ENCODE results near the gene SEPTIN14. TPM values are rescaled to one million over a fixed set of nuclear protein-coding genes. Genes with fewer than 3 reads are reported as not detected.
"Not testable (repeated sequence)": the region's sequence is repeated elsewhere in the genome, so short reads cannot be mapped to it uniquely, and the experiment has no call there.

Gene SEPTIN14
- total RNA-seq, 1 donor from 2014 or later, result 0.07 TPM

DNA sequence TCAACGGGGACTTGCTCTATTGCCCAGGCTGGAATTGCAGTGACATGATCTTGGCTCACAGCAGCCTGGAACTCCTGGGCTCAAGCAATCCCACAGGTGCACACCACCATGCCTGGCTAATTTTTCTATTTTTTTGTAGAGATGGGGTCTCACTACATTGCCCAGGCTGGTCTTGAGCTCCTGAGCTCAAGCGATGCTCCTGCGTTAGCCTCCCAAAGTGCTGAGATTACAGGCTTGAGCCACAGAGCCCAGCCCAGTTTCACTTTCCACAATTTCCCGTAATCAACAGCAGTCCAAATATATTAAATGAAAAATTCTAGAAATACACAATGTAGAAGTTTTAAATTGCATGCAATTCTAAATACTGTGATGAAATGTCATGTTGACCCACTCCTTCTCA, 24.0 kb downstream of the SEPTIN14 start:
- H3K4me3 Mint-ChIP-seq, result no peak overlapping the region
- H3K9me3 Mint-ChIP-seq, result peaks cover 24% of the 10 kb centered on the region
- H3K36me3 Mint-ChIP-seq, result no peaks in the 10 kb centered on the region
- no peak for TF ChIP-seq CTCF (IDR thresholded peaks at IDR 0.05; ENCODE audit: unreplicated experiment)
- H3K27ac Mint-ChIP-seq, result no peak overlapping the region
- no peaks in the 10 kb centered on the region for H3K4me1 Mint-ChIP-seq
- DNase-seq (ENCODE audit: low spot score in 2 of 2, unreplicated experiment in 2 of 2), result no peak
- no peaks in the 10 kb centered on the region for H3K27me3 Mint-ChIP-seq (ENCODE audit: low read depth)

DNA sequence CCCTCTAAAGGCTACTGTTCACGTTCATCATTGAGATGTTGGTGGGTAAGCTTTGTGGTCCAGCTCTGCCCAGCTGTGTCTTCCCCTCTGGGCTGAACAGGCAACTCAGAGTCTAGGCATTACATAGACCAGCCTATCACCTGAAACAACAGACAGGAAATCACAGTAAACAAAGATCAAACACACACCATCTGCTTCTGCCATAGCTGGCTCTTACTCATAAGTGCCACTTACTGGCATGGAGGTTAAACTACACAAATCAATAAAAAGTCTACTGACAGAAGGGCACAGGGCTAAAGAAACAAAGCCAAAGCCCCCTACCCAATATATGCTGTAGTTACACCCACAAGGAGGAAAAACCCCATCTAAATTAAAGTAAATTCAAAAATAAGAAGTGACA, 35.0 kb downstream of the SEPTIN14 start:
- no peaks in the 10 kb centered on the region for H3K4me1 Mint-ChIP-seq
- no peak overlapping the region for H3K4me3 Mint-ChIP-seq
- H3K27me3 Mint-ChIP-seq (ENCODE audit: low read depth), result no peaks in the 10 kb centered on the region
- no peak for DNase-seq (ENCODE audit: low spot score in 2 of 2, unreplicated experiment in 2 of 2)
- H3K27ac Mint-ChIP-seq, result no peak overlapping the region
- peaks cover 65% of the 10 kb centered on the region for H3K9me3 Mint-ChIP-seq
- TF ChIP-seq CTCF (IDR thresholded peaks at IDR 0.05; ENCODE audit: unreplicated experiment), result no peak
- H3K36me3 Mint-ChIP-seq, result peaks cover 14% of the 10 kb centered on the region

- no peak overlapping the region for H3K4me3 Mint-ChIP-seq
- DNase-seq (ENCODE audit: low spot score in 2 of 2, unreplicated experiment in 2 of 2), result no peak
Observed at GRCh38 chr7:55818686-55819085, 43.9 kb downstream of the SEPTIN14 start.

GRCh38 chr7:55797260-55797659, 65.3 kb downstream of the SEPTIN14 start:
- H3K27ac Mint-ChIP-seq; H3K27me3 Mint-ChIP-seq (ENCODE audit: low read depth); H3K4me3 Mint-ChIP-seq; DNase-seq (ENCODE audit: low spot score in 2 of 2, unreplicated experiment in 2 of 2); H3K36me3 Mint-ChIP-seq; H3K4me1 Mint-ChIP-seq: not testable (repeated sequence)
- peaks cover 45% of the 10 kb centered on the region for H3K9me3 Mint-ChIP-seq

More at GRCh38 chr7:55818686-55819085, 43.9 kb downstream of the SEPTIN14 start:
- Mint-ChIP-seq H3K9me3 (peaks cover 55% of the 10 kb centered on the region), H3K4me1 (no peaks in the 10 kb centered on the region), H3K27me3 (ENCODE audit: low read depth) (no peaks in the 10 kb centered on the region), H3K36me3 (peaks cover 2% of the 10 kb centered on the region), H3K27ac (no peak overlapping the region)
- TF ChIP-seq CTCF (IDR thresholded peaks at IDR 0.05; ENCODE audit: unreplicated experiment), result no peak

DNA sequence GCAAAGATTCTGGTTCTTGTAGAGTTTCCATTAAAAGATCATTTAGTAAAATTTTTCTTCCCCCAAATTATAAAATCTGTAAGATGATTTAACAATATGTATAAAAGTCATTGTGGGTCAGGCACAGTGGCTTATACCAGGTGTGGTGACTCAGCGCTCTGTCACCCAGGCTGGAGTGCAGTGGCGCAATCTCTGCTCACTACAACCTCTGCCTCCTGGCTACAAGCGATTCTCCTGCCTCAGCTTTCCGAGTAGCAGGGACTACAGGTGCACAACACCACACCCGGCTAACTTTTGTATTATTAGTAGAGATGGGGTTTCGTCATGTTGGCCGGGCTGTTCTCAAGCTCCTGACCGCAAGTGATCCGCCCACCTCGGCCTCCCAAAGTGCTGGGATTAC, 68.0 kb downstream of the SEPTIN14 start:
- no peak for TF ChIP-seq CTCF (IDR thresholded peaks at IDR 0.05; ENCODE audit: unreplicated experiment)
- Mint-ChIP-seq H3K36me3 (peaks cover 5% of the 10 kb centered on the region), H3K9me3 (peaks cover 48% of the 10 kb centered on the region), H3K4me3 (no peak overlapping the region), H3K4me1 (no peaks in the 10 kb centered on the region), H3K27ac (no peak overlapping the region), H3K27me3 (ENCODE audit: low read depth) (no peaks in the 10 kb centered on the region)
- no peak for DNase-seq (ENCODE audit: low spot score in 2 of 2, unreplicated experiment in 2 of 2)

- TF ChIP-seq CTCF (IDR thresholded peaks at IDR 0.05; ENCODE audit: unreplicated experiment), result no peak
- Mint-ChIP-seq H3K9me3 (peaks cover 47% of the 10 kb centered on the region), H3K27me3 (ENCODE audit: low read depth) (no peaks in the 10 kb centered on the region), H3K4me1 (no peaks in the 10 kb centered on the region), H3K4me3 (no peak overlapping the region), H3K27ac (no peak overlapping the region), H3K36me3 (peaks cover 2% of the 10 kb centered on the region)
- DNase-seq (ENCODE audit: low spot score in 2 of 2, unreplicated experiment in 2 of 2), result no peak
Observed at GRCh38 chr7:55792048-55792447, 70.5 kb downstream of the SEPTIN14 start.
